Lower leg skin (tissue), 4 donors: Measurements from ENCODE around the gene ZNG1E. TPM values are rescaled to one million over a fixed set of nuclear protein-coding genes. Genes with fewer than 3 reads are reported as not detected.
"Not testable (repeated sequence)": the region's sequence is repeated elsewhere in the genome, so short reads cannot be mapped to it uniquely, and the experiment has no call there.

Experiments
- DNase-seq, 2 donors: peaks; one replicate each; pipeline ENCODE4 v3.0.0-alpha.2; 2019; ENCODE audit warnings: low spot score in 2 of 2
- H3K4me3 ChIP-seq: fragments of 200-600 bp; sonication (generic); 2 replicates; pipeline ENCODE4 v1.5.1; 2017; ENCODE audit warnings: mild to moderate bottlenecking, low read depth; ENCODE audit not compliant: poor library complexity, severe bottlenecking
- WGBS, 2 donors: methylation state at CpG; one replicate each; pipeline ENCODE4 v1.1.5; 2018; 5-methylcytosine and 5-hydroxymethylcytosine counted together
- intact Hi-C: fragments of 100-400 bp; cut with DNase I; formaldehyde crosslinking; loops from one replicate; pipeline ENCODE4 v1.15.0; 2023; ENCODE audit warnings: low total_unique reads
- total RNA-seq, 4 donors: library from RNA; depleted of rRNA; stranded (reverse); fragments of >200 nt; gene quantifications; one replicate each; pipeline ENCODE4 v1.1.0, GENCODE V29; 2016

ZNG1E gene
- 10 to 100 TPM; 26.1 to 64.6 (median 33.0) TPM for total RNA-seq

DNA sequence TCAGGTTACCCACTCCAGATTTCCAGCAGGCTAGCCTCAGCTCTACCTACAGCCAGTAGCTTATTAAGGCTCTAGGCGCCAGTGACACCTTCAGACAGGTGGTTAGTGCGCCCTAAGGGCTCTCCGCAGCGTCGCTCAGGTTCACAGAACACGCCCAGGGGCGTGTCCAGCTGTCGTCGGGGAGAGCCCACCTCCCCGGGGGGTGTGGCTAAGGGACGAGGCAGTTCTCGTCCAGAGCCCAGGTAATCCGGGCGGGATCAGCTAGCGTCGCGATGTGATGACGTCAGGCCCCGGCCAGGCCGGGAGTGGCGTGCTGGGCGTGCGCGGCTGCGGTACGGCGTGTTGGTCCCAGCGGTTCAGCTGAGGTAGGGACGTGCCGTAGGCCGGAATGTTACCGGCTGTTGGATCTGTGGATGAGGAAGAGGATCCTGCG lies at the start of gene ZNG1E:
Gene ZNG1E, plus strand, starts transcription at position 340 of the 433 bp plus-strand sequence. Its CDS starts 49 bp downstream, at position 389.
- 0% methylated on average over 1 of the region's 33 CpGs for WGBS, 2 donors
- H3K4me3 ChIP-seq, intact Hi-C loops: not testable (repeated sequence)
- DNase-seq, result peak; percentile 61 to 87

DNA sequence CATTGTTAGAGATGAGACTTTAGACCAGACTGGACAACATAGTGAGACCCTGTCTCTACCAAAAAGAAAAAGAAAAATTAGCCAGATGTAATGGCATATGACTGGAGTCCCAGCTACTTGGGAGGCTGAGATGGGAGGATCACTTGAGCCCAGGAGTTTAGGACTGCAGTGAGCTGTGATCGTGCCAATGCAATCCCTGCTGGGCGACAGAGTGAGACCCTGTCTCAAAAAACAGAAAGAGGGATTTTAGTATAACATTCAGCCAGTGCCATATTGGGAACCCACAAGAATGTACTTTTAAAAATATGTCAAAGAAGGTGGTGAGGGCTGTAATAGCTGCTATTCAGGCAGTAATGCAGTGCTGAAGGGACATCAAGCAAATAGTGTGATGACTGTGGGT lies 2.1 kb upstream of the ZNG1E start:
- H3K4me3 ChIP-seq, intact Hi-C loops: not testable (repeated sequence)
- peak in 1 of 2 donors; percentile 43 for DNase-seq
- WGBS, 2 donors, result 84 to 91% methylated on average over 2 of the region's 2 CpGs

GRCh38 chr9:65675018-65675417 lies 710 bp upstream of the ZNG1E start:
- intact Hi-C loops, H3K4me3 ChIP-seq: not testable (repeated sequence)
- 35 to 39% methylated on average over 4 to 5 of the region's 5 CpGs for WGBS, 2 donors
- DNase-seq, result peak in 1 of 2 donors; percentile 79

DNA sequence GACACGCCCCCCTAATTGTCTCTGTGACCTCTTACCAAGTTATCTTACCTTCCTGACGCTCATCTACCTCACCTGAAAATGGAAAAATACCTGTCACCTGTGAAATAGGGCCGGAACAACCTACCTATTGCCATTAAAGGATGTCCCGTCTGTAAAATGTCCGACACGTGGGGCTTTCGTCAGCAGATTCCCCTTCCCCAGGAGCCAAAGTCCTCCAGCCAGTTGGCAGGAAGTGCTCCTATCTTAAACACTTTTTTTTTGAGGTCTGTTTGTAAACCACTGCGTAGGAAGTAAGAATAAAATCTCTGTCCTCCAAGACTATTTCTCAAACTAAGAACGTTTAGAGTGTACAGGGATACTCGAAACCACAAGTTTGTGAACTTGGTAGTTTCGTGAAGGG lies 661 bp downstream of the ZNG1E start:
- WGBS, 2 donors, result 1 to 3% methylated on average over 7 of the region's 11 CpGs
- intact Hi-C loops, H3K4me3 ChIP-seq: not testable (repeated sequence)
- DNase-seq, result peak in 1 of 2 donors; percentile 49

DNA sequence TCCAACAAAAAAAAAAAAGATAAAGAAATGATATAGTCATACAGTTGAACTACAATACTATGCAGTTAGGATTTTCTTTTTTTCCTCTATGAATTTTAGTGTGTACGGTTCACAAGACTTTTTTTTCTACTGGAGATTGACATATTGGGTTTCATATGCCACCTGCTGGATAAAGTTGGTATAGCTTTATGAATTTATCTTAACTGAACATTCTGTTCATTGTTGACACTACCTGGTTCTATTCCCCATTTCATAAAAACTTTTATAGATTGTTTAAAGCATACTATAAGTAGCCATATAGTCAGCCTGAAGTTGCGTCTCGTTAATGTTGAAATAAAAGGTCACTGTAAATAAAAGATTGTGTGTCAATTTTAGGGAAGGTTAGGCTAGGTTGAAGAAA lies 2.8 kb downstream of the ZNG1E start:
- 22 to 37% methylated on average over 3 of the region's 3 CpGs for WGBS, 2 donors
- DNase-seq, intact Hi-C loops, H3K4me3 ChIP-seq: not testable (repeated sequence)

DNA sequence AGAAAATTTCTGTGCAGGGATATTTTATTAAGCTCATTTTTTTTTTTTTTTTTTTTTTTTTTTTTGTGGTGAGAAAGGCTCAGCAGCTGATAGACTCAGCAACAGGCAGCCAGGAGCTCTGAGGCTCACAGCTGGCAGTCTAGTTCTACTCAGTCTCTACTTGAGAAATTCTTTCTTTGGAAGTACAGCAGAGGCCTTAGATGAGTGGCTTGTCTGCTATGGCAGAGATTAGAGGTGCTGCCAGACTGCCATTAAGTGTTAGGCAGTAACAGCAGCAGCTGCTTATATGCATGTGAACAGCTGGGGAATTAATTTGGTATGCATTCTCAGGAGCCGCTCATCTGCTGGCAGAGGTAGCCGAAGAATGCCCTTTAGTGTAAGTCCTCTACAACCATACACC lies 27.8 kb downstream of the ZNG1E start:
- intact Hi-C loops, DNase-seq, H3K4me3 ChIP-seq: not testable (repeated sequence)
- no CpG with 5 or more reads among the region's 2 CpGs for WGBS, 2 donors

DNA sequence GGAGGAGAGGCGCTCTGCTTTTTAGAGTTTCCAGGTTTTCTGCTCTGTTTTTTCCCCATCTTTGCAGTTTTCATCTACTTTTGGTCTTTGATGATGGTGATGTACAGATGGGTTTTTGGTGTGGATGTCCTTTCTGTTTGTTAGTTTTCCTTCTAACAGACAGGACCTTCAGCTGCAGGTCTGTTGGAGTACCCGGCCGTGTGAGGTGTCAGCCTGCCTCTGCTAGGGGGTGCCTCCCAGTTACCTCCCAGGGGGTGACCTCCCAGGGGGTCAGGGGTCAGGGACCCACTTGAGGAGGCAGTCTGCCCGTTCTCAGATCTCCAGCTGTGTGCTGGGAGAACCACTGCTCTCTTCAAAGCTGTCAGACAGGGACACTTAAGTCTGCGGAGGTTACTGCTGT lies 38.7 kb downstream of the ZNG1E start:
- 80 to 89% methylated on average over 1 to 2 of the region's 5 CpGs for WGBS, 2 donors
- intact Hi-C loops, DNase-seq, H3K4me3 ChIP-seq: not testable (repeated sequence)

GRCh38 chr9:65737096-65737564 lies 61.4 kb downstream of the ZNG1E start, which contains the start of gene FOXD4L4:
Gene FOXD4L4 (plus strand): TSS chr9:65737146. CDS start chr9:65737146, 0 bp downstream.
- H3K4me3 ChIP-seq, intact Hi-C loops: not testable (repeated sequence)
- peak in 1 of 2 donors; percentile 78 for DNase-seq
- WGBS, 2 donors, result 10 to 34% methylated on average over 18 to 19 of the region's 38 CpGs

- DNase-seq, intact Hi-C loops, H3K4me3 ChIP-seq: not testable (repeated sequence)
- WGBS, 2 donors, result no CpG with 5 or more reads among the region's 27 CpGs
Measured at GRCh38 chr9:65738133-65738532, 62.4 kb downstream of the ZNG1E start.

Other genes with a start within 250 kb of the ZNG1E start
- gene FOXD4L4, start 61.2 kb downstream of the ZNG1E start, total RNA-seq, result under 1 TPM in 1 of 4 donors, not detected in 3; 0.17 TPM